Loucy (cell line): ENCODE data around the gene MYO5B.
"Not testable (repeated sequence)": the region's sequence is repeated elsewhere in the genome, so short reads cannot be mapped to it uniquely, and the experiment has no call there.

Experiments used
- H2AFZ ChIP-seq: fragments of 200-600 bp; sonication (generic); 2 replicates; pipeline ENCODE4 v1.6.0; 2016; ENCODE audit warnings: antibody characterized with exemption, mild to moderate bottlenecking, low read length, moderate library complexity
- H3F3A ChIP-seq: fragments of 200-600 bp; 2 replicates; pipeline ENCODE4 v1.6.0; 2016; ENCODE audit warnings: antibody characterized with exemption, low read depth, mild to moderate bottlenecking
- H3K27me3 ChIP-seq: fragments of 200-600 bp; sonication (generic); 2 replicates; pipeline ENCODE4 v1.6.1; 2014; ENCODE audit warnings: low read length, mild to moderate bottlenecking; ENCODE audit not compliant: insufficient read depth, poor library complexity, severe bottlenecking
- H3K36me3 ChIP-seq: fragments of 200-600 bp; sonication (generic); 2 replicates; pipeline ENCODE4 v1.6.1; 2016; ENCODE audit warnings: low read length; ENCODE audit not compliant: insufficient read depth
- H3K4me1 ChIP-seq: fragments of 200-600 bp; sonication (generic); 2 replicates; pipeline ENCODE4 v1.5.1; 2014; ENCODE audit warnings: low read length, mild to moderate bottlenecking; ENCODE audit not compliant: insufficient read depth, poor library complexity, severe bottlenecking
- H3K4me2 ChIP-seq: fragments of 200-600 bp; sonication (generic); 2 replicates; pipeline ENCODE4 v1.6.0; 2014; ENCODE audit warnings: antibody characterized with exemption, low read length, low read depth, mild to moderate bottlenecking; ENCODE audit not compliant: poor library complexity, severe bottlenecking
- H3K4me3 ChIP-seq: fragments of 200-600 bp; sonication (generic); 2 replicates; pipeline ENCODE4 v1.5.1; 2014; ENCODE audit warnings: low read length, mild to moderate bottlenecking, mixed read lengths; ENCODE audit not compliant: poor library complexity, severe bottlenecking
- H3K79me2 ChIP-seq: fragments of 200-600 bp; sonication (generic); 2 replicates; pipeline ENCODE4 v1.6.1; 2014; ENCODE audit warnings: low read length; ENCODE audit not compliant: insufficient read depth
- H3K9ac ChIP-seq: fragments of 200-600 bp; sonication (generic); 2 replicates; pipeline ENCODE4 v1.6.0; 2014; ENCODE audit warnings: mild to moderate bottlenecking, low read depth, low read length, moderate library complexity; ENCODE audit not compliant: poor library complexity, severe bottlenecking
- H3K9me2 ChIP-seq: fragments of 200-600 bp; sonication (generic); replicated peaks from 2 replicates; pipeline ENCODE4 v1.6.1; 2016; ENCODE audit warnings: low read depth, low read length, mixed read lengths
- H3K9me3 ChIP-seq: fragments of 200-600 bp; sonication (generic); 2 replicates; pipeline ENCODE4 v1.6.1; 2014; ENCODE audit warnings: mild to moderate bottlenecking, antibody characterized with exemption, low read length, low read depth; ENCODE audit not compliant: insufficient read depth
- H4K20me1 ChIP-seq: fragments of 200-600 bp; sonication (generic); 2 replicates; pipeline ENCODE4 v1.6.0; 2014; ENCODE audit warnings: antibody characterized with exemption, low read length, mild to moderate bottlenecking; ENCODE audit not compliant: insufficient read depth, poor library complexity, severe bottlenecking
- EZH2phosphoT487 ChIP-seq: fragments of 200-600 bp; IDR thresholded peaks from 2 replicates; pipeline ENCODE4 v1.6.1; 2018; ENCODE audit warnings: antibody characterized with exemption, mild to moderate bottlenecking, moderate library complexity, borderline replicate concordance
- TF ChIP-seq, protein P1 (sequence below): fragments of 200-600 bp; sonication (generic); conservative IDR thresholded peaks from 2 replicates; pipeline ENCODE4 v1.5.1; 2014; ENCODE audit warnings: mild to moderate bottlenecking, antibody characterized with exemption, low read length

Gene MYO5B

GRCh38 chr18:49804096-49804495 is 390.9 kb downstream of the MYO5B start:
- Histone ChIP-seq H3K36me3 (no peaks in the 10 kb centered on the region), H3K79me2 (0 out of 2 replicates have a peak, but pooled peaks cover 10% of the 10 kb centered on the region), H4K20me1 (no peaks in the 10 kb centered on the region), H3F3A (no peaks in the 10 kb centered on the region), H3K9me2 (no peaks in the 10 kb centered on the region), H2AFZ (no peak overlapping the region), H3K9me3 (peaks cover 5% of the 10 kb centered on the region; the same call in 1 of the 2 replicates), H3K27me3 (no peaks in the 10 kb centered on the region), H3K4me2 (no peak overlapping the region), H3K4me1 (no peaks in the 10 kb centered on the region), H3K4me3 (no peak overlapping the region), H3K9ac (no peak overlapping the region)
- TF ChIP-seq EZH2phosphoT487 = no peak
- TF ChIP-seq, protein P1, sequence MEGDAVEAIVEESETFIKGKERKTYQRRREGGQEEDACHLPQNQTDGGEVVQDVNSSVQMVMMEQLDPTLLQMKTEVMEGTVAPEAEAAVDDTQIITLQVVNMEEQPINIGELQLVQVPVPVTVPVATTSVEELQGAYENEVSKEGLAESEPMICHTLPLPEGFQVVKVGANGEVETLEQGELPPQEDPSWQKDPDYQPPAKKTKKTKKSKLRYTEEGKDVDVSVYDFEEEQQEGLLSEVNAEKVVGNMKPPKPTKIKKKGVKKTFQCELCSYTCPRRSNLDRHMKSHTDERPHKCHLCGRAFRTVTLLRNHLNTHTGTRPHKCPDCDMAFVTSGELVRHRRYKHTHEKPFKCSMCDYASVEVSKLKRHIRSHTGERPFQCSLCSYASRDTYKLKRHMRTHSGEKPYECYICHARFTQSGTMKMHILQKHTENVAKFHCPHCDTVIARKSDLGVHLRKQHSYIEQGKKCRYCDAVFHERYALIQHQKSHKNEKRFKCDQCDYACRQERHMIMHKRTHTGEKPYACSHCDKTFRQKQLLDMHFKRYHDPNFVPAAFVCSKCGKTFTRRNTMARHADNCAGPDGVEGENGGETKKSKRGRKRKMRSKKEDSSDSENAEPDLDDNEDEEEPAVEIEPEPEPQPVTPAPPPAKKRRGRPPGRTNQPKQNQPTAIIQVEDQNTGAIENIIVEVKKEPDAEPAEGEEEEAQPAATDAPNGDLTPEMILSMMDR = no peak

DNA sequence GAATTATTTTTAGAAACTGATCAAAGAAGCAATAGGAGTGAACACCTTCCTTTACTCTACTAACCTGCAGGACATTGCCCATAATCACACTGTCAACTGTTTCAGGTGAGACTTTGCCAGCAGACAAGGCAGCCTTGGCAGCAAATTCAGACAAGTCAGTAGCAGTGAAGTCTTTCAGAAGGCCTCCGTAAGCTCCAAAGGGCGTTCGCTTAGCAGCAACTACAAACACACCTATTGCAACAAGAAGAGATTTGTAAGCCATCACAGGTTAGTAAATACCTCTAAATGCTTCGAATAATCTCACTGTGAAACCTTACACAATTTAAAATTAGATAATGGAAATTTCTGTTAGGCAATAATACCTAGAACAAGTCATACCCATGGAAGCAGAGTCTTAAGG is 392.3 kb downstream of the MYO5B start:
- Histone ChIP-seq H3K4me2 (no peak overlapping the region), H4K20me1 (no peaks in the 10 kb centered on the region), H3K4me1 (no peaks in the 10 kb centered on the region), H3F3A (no peaks in the 10 kb centered on the region), H3K9ac (no peak overlapping the region), H3K9me3 (no peaks in the 10 kb centered on the region), H3K9me2 (no peaks in the 10 kb centered on the region), H2AFZ (no peak overlapping the region), H3K36me3 (no peaks in the 10 kb centered on the region), H3K79me2 (0 out of 2 replicates have a peak, but pooled peaks cover 10% of the 10 kb centered on the region), H3K4me3 (no peak overlapping the region), H3K27me3 (no peaks in the 10 kb centered on the region)
- TF ChIP-seq, protein P1 = no peak
- no peak for TF ChIP-seq EZH2phosphoT487

- H3F3A ChIP-seq, H4K20me1 ChIP-seq, H3K27me3 ChIP-seq, H3K9me3 ChIP-seq, H3K4me3 ChIP-seq, H3K9ac ChIP-seq, H3K9me2 ChIP-seq, H3K4me2 ChIP-seq, H2AFZ ChIP-seq, H3K79me2 ChIP-seq, H3K36me3 ChIP-seq, H3K4me1 ChIP-seq: not testable (repeated sequence)
These were observed 394.5 kb downstream of the MYO5B start for GRCh38 chr18:49800491-49800890.

DNA sequence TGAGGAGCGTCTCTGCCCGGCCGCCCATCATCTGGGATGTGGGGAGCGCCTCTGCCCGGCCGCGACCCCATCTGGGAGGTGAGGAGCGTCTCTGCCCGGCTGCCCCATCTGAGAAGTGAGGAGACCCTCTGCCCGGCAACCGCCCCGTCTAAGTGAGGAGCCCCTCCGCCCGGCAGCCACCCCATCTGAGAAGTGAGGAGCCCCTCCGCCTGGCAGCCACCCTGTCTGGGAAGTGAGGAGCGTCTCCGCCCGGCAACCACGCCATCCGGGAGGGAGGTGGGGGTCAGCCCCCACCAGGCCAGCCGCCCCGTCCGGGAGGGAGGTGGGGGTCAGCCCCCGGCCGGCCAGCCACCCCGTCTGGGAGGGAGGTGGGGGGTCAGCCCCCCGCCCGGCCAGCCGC is 395.1 kb downstream of the MYO5B start:
- H3K4me2 ChIP-seq, H3F3A ChIP-seq, H3K36me3 ChIP-seq, H3K4me1 ChIP-seq, H3K27me3 ChIP-seq, H3K9me2 ChIP-seq, H3K4me3 ChIP-seq, H4K20me1 ChIP-seq, H3K9ac ChIP-seq, H3K79me2 ChIP-seq, H2AFZ ChIP-seq, H3K9me3 ChIP-seq: not testable (repeated sequence)
